ENCODE results near the gene ARHGAP24.

The ARHGAP24 gene

DNA sequence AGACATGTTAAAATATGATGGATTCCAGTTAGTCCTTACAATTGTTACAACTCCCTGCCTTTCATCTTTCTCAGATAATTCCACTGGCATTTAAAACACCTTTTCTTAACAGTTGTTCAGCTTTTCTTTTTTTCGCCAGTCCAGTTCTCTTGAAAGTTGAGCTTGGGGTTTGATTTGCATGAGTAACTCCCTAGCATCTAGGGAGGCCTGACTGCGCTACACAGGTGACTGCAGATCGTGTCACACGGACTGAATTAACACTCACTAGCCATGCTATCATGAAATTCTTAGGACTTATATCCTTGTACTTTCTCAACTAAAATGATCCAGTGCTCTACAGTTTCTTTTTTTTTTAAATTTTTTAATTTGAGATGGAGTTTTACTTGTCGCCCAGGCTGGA, 69.8 kb downstream of the ARHGAP24 start:
- Histone ChIP-seq H3K4me1 (ENCODE audit: control insufficient read depth in 1 of 2, insufficient read depth in 2 of 2, low read length in 2 of 2) (no peaks in the 10 kb centered on the region), H3K9me3 (ENCODE audit: control insufficient read depth in 1 of 2, low read length in 2 of 2) (no peaks in the 10 kb centered on the region), H3K9ac (ENCODE audit: low read depth in 1 of 2, low read length in 2 of 2) (no peak overlapping the region), H3K27me3 (ENCODE audit: control insufficient read depth in 1 of 2, insufficient read depth in 2 of 2, low read length in 2 of 2) (no peaks in the 10 kb centered on the region), H3K4me3 (ENCODE audit: low read depth in 1 of 2, low read length in 2 of 2) (no peak overlapping the region), H3K27ac (ENCODE audit: low read depth, low read length) (no peak overlapping the region), H3K36me3 (ENCODE audit: control insufficient read depth in 1 of 2, insufficient read depth in 2 of 2, low read length in 2 of 2) (no peaks in the 10 kb centered on the region)

DNA sequence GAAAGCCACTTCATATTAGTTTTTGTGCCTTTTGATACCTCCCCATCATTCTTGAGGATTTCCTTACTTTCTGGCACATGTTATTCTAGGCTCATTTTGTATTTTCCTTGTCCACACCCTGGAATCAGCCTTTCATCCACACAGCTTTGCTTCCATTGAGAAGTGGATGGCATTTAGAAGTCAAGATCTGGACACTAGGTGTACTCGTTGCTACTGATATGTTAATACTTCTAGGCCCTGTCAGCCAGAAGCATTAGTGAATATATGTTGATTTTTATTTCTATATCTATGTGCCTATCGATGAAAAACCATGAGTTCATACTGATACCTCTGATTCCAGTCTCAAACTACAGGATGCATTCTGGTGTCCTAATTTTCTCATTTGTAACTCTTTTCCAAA, 73.2 kb downstream of the ARHGAP24 start:
- H3K27ac ChIP-seq (ENCODE audit: low read depth, low read length): no peak overlapping the region
- no peak overlapping the region for H3K9ac ChIP-seq (ENCODE audit: low read depth in 1 of 2, low read length in 2 of 2)
- H3K9me3 ChIP-seq (ENCODE audit: control insufficient read depth in 1 of 2, low read length in 2 of 2): peaks cover 0 to 5% of the 10 kb centered on the region in 2 donors
- H3K4me1 ChIP-seq (ENCODE audit: control insufficient read depth in 1 of 2, insufficient read depth in 2 of 2, low read length in 2 of 2): no peaks in the 10 kb centered on the region
- no peaks in the 10 kb centered on the region for H3K27me3 ChIP-seq (ENCODE audit: control insufficient read depth in 1 of 2, insufficient read depth in 2 of 2, low read length in 2 of 2)
- no peak overlapping the region for H3K4me3 ChIP-seq (ENCODE audit: low read depth in 1 of 2, low read length in 2 of 2)
- no peaks in the 10 kb centered on the region for H3K36me3 ChIP-seq (ENCODE audit: control insufficient read depth in 1 of 2, insufficient read depth in 2 of 2, low read length in 2 of 2)

DNA sequence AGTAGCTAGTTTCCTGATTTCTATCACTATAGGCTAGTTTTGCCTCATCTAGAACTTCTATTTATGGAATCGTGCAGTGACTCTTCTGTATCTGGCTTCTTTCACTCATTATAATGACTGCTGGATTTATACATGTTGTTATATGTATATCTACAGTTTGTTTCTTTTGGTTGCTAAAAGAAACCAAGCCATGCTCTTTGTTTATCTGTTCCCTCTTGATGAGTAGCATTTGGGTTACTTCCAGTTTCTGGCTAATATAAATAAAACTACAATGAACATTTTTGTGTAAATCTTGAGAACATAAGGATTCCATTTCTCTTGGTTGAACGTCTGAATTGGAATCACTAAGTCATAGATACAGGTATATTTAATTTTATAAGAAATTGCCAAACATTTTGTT, 73.9 kb downstream of the ARHGAP24 start:
- Histone ChIP-seq H3K4me3 (ENCODE audit: low read depth in 1 of 2, low read length in 2 of 2) (no peak overlapping the region), H3K4me1 (ENCODE audit: control insufficient read depth in 1 of 2, insufficient read depth in 2 of 2, low read length in 2 of 2) (no peaks in the 10 kb centered on the region), H3K27me3 (ENCODE audit: control insufficient read depth in 1 of 2, insufficient read depth in 2 of 2, low read length in 2 of 2) (no peaks in the 10 kb centered on the region), H3K9ac (ENCODE audit: low read depth in 1 of 2, low read length in 2 of 2) (no peak overlapping the region), H3K27ac (ENCODE audit: low read depth, low read length) (no peak overlapping the region), H3K9me3 (ENCODE audit: control insufficient read depth in 1 of 2, low read length in 2 of 2) (peaks cover 0 to 5% of the 10 kb centered on the region in 2 donors), H3K36me3 (ENCODE audit: control insufficient read depth in 1 of 2, insufficient read depth in 2 of 2, low read length in 2 of 2) (no peaks in the 10 kb centered on the region)

DNA sequence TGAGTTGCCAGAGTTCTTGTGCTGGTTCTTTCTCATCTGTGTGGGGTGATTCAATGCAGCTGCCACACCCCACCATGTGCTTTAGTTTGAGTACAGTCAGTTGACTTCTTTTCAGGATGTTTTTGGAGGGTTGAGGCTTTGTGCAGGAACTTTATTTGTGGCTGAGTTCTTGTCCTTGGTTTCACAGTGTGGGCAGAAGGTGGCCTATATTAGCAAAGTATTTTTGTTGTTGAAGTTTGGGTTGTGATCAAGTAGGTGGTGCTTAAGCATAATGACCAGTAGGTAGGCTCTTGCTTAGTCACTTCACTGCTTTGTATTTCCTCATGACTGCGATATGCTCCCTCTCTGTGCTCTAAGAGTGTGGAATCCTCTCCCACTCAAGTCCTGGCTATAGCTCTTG, 80.3 kb downstream of the ARHGAP24 start:
- Histone ChIP-seq H3K4me3 (ENCODE audit: low read depth in 1 of 2, low read length in 2 of 2) (no peak overlapping the region), H3K27ac (ENCODE audit: low read depth, low read length) (no peak overlapping the region), H3K9me3 (ENCODE audit: control insufficient read depth in 1 of 2, low read length in 2 of 2) (peaks cover 2 to 5% of the 10 kb centered on the region in 2 donors), H3K4me1 (ENCODE audit: control insufficient read depth in 1 of 2, insufficient read depth in 2 of 2, low read length in 2 of 2) (no peaks in the 10 kb centered on the region), H3K36me3 (ENCODE audit: control insufficient read depth in 1 of 2, insufficient read depth in 2 of 2, low read length in 2 of 2) (no peaks in the 10 kb centered on the region), H3K9ac (ENCODE audit: low read depth in 1 of 2, low read length in 2 of 2) (no peak overlapping the region), H3K27me3 (ENCODE audit: control insufficient read depth in 1 of 2, insufficient read depth in 2 of 2, low read length in 2 of 2) (no peaks in the 10 kb centered on the region)

DNA sequence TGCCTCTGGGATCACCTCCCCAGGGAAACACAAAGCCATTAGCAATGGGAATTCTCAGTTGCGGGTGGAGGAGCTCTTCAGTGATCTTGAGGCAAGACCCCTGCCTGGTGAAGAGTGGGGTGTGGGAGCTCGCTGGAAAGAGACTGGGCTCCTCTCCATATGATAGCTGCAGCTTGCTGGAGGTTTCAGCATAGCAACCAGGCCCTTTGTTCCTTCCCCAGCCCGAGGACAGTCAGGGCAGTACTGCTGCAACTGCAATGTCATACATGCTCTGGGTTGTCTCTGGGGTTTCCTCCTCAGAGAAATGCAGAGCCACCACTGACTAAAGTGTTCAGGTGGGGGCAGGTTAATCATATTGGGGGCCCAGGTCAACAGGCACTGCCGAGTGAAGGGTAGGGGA, 81.3 kb downstream of the ARHGAP24 start:
- no peak overlapping the region for H3K4me3 ChIP-seq (ENCODE audit: low read depth in 1 of 2, low read length in 2 of 2)
- H3K9me3 ChIP-seq (ENCODE audit: control insufficient read depth in 1 of 2, low read length in 2 of 2): peaks cover 2 to 5% of the 10 kb centered on the region in 2 donors
- no peaks in the 10 kb centered on the region for H3K27me3 ChIP-seq (ENCODE audit: control insufficient read depth in 1 of 2, insufficient read depth in 2 of 2, low read length in 2 of 2)
- H3K36me3 ChIP-seq (ENCODE audit: control insufficient read depth in 1 of 2, insufficient read depth in 2 of 2, low read length in 2 of 2): no peaks in the 10 kb centered on the region
- H3K27ac ChIP-seq (ENCODE audit: low read depth, low read length): no peak overlapping the region
- H3K9ac ChIP-seq (ENCODE audit: low read depth in 1 of 2, low read length in 2 of 2): no peak overlapping the region
- no peaks in the 10 kb centered on the region for H3K4me1 ChIP-seq (ENCODE audit: control insufficient read depth in 1 of 2, insufficient read depth in 2 of 2, low read length in 2 of 2)

DNA sequence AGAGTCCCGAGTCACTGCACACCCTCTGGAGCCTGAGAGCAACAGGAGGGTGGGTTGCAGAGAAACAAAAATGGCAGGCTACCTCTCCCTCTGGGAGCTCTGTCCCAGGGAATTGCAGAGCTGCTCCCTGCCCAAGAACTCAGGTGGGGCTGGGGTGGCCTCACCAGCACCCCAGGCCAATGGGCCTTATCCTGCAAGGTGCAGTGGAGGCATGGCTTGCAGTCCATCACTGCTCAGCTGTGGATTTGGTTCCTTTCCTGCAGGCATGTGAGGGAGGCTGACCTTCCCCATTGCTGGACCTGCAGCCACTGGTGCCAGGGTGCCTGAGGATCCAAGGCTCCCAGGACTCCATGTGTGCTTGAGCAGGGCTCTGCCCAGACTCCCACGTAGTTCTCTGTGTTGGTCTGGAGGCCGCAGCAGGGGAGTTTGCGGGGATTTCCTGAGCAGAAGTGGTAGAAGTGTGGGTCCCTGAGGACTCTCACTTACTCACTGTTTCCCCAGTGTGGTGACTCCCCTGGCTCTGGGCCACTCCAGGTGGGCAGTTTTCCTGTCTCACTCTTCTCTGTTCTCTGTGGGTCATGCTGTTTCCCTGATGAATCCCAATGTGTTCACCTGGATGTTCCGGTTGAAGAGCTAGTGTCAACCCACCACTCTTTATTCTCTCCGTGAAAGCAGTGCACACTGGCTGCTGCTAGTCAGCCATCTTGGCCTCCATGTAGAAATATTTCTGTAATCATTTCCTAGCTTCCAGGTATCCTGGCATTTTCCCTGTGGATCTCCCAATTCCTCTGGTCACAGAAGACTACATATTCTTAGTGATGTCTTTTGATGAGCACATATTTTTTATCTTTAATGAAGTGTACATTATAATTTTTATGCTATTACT, 82.3 kb downstream of the ARHGAP24 start:
- Histone ChIP-seq H3K9me3 (ENCODE audit: control insufficient read depth in 1 of 2, low read length in 2 of 2) (peaks cover 2 to 5% of the 10 kb centered on the region in 2 donors), H3K36me3 (ENCODE audit: control insufficient read depth in 1 of 2, insufficient read depth in 2 of 2, low read length in 2 of 2) (no peaks in the 10 kb centered on the region), H3K4me1 (ENCODE audit: control insufficient read depth in 1 of 2, insufficient read depth in 2 of 2, low read length in 2 of 2) (no peaks in the 10 kb centered on the region), H3K9ac (ENCODE audit: low read depth in 1 of 2, low read length in 2 of 2) (no peak overlapping the region), H3K27ac (ENCODE audit: low read depth, low read length) (no peak overlapping the region), H3K4me3 (ENCODE audit: low read depth in 1 of 2, low read length in 2 of 2) (no peak overlapping the region), H3K27me3 (ENCODE audit: control insufficient read depth in 1 of 2, insufficient read depth in 2 of 2, low read length in 2 of 2) (no peaks in the 10 kb centered on the region)

DNA sequence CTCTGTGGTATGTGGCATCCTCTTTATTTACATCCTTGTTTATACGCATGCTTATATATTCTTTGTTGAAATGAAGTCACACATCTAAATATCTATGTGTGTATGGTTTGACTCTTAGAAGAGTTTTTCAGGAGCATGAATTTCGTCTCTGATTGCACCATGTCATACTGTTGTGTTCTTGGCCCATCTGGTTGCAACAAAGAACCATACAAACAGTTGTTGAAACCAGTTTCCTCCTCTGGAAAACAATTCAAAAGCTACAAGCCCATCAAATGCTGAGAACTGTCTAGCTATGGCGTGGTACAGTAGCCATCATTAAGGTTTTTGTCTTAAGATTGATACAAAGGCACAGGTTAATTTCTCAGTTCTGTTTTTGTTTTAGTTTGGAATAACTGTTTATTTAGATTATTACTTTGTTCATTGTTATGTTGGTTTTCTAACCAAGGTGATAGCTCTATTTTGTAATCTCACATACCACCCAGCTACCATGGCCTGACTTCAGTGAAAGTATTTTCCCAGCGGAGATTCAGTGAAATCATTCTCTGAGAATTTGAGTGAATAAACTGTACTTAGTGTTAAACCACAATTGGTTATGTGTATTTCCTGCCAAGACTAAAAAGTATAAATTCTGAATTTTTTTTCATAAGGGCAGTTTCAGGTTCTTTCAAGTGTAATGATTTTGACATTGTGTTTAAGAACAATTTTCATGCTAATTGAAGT, 91.0 kb downstream of the ARHGAP24 start:
- H3K4me1 ChIP-seq (ENCODE audit: control insufficient read depth in 1 of 2, insufficient read depth in 2 of 2, low read length in 2 of 2): no peaks in the 10 kb centered on the region
- H3K9me3 ChIP-seq (ENCODE audit: control insufficient read depth in 1 of 2, low read length in 2 of 2): peaks cover 0 to 6% of the 10 kb centered on the region in 2 donors
- no peak overlapping the region for H3K27ac ChIP-seq (ENCODE audit: low read depth, low read length)
- H3K36me3 ChIP-seq (ENCODE audit: control insufficient read depth in 1 of 2, insufficient read depth in 2 of 2, low read length in 2 of 2): no peaks in the 10 kb centered on the region
- H3K9ac ChIP-seq (ENCODE audit: low read depth in 1 of 2, low read length in 2 of 2): no peak overlapping the region
- H3K4me3 ChIP-seq (ENCODE audit: low read depth in 1 of 2, low read length in 2 of 2): no peak overlapping the region
- H3K27me3 ChIP-seq (ENCODE audit: control insufficient read depth in 1 of 2, insufficient read depth in 2 of 2, low read length in 2 of 2): no peaks in the 10 kb centered on the region

DNA sequence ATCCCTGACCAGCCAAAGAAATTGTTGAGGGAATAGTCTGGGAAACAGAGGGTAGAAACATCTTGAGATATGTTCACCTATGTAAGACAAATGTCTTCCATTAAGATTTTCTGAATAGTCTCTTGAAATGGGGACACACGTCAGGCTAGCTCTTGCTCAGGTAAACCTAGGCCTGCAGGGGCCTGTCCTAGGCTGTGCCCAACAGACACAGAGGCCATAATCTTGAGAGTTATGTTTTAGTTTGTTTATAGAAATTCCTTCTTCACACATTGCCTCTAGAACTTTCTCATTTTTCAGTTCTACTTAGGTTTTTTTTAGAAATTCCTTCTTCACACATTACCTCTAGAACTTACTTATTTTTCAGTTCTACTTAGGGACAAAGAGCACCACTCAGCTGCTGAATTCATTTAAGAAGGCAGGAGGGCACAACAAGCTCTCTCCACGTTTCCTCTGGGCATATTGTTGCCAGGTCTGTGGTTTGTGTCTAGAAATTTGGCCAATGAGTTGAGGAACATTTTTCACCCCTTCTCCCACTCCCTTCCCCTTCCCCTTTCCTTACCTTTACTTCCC, 94.9 kb downstream of the ARHGAP24 start:
- H3K36me3 ChIP-seq (ENCODE audit: control insufficient read depth in 1 of 2, insufficient read depth in 2 of 2, low read length in 2 of 2): no peaks in the 10 kb centered on the region
- no peaks in the 10 kb centered on the region for H3K9me3 ChIP-seq (ENCODE audit: control insufficient read depth in 1 of 2, low read length in 2 of 2)
- no peak overlapping the region for H3K9ac ChIP-seq (ENCODE audit: low read depth in 1 of 2, low read length in 2 of 2)
- no peaks in the 10 kb centered on the region for H3K4me1 ChIP-seq (ENCODE audit: control insufficient read depth in 1 of 2, insufficient read depth in 2 of 2, low read length in 2 of 2)
- H3K4me3 ChIP-seq (ENCODE audit: low read depth in 1 of 2, low read length in 2 of 2): no peak overlapping the region
- H3K27ac ChIP-seq (ENCODE audit: low read depth, low read length): no peak overlapping the region
- H3K27me3 ChIP-seq (ENCODE audit: control insufficient read depth in 1 of 2, insufficient read depth in 2 of 2, low read length in 2 of 2): no peaks in the 10 kb centered on the region

DNA sequence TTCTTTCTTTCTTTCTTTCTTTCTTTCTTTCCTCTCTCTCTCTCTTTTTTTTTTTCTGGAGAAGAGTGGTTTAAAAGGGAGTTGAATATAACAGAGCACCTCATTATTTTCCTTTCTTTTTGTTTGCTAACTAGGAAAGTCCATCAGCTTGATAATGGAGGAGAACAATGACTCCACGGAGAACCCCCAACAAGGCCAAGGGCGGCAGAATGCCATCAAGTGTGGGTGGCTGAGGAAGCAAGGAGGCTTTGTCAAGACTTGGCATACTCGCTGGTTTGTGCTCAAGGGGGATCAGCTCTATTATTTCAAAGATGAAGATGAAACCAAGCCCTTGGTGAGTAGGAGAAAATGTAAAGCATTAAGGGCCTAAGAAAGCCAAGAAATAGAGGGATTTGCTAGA, 95.4 kb downstream of the ARHGAP24 start:
- H3K4me3 ChIP-seq (ENCODE audit: low read depth in 1 of 2, low read length in 2 of 2): no peak overlapping the region
- H3K36me3 ChIP-seq (ENCODE audit: control insufficient read depth in 1 of 2, insufficient read depth in 2 of 2, low read length in 2 of 2): no peaks in the 10 kb centered on the region
- no peak overlapping the region for H3K27ac ChIP-seq (ENCODE audit: low read depth, low read length)
- H3K27me3 ChIP-seq (ENCODE audit: control insufficient read depth in 1 of 2, insufficient read depth in 2 of 2, low read length in 2 of 2): no peaks in the 10 kb centered on the region
- no peaks in the 10 kb centered on the region for H3K9me3 ChIP-seq (ENCODE audit: control insufficient read depth in 1 of 2, low read length in 2 of 2)
- no peaks in the 10 kb centered on the region for H3K4me1 ChIP-seq (ENCODE audit: control insufficient read depth in 1 of 2, insufficient read depth in 2 of 2, low read length in 2 of 2)
- H3K9ac ChIP-seq (ENCODE audit: low read depth in 1 of 2, low read length in 2 of 2): no peak overlapping the region

DNA sequence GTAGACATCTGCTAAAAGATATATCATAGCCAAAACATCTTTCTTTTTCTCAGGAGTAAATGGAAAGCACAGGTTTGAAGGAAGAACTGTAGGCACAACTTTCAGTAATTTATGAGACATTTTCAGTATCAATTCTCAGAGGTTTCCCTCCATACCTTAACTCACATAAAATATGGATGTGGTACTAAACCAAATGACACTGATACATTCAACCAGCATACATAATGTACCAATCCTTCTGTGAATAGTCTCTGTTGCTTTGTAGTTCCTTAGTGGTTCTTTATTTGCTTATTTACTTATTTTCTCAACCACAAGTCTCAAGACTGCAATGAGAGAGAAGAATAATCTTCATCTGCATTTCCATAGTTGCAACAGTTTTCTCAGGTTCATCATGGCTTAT, 96.1 kb downstream of the ARHGAP24 start:
- no peaks in the 10 kb centered on the region for H3K36me3 ChIP-seq (ENCODE audit: control insufficient read depth in 1 of 2, insufficient read depth in 2 of 2, low read length in 2 of 2)
- no peak overlapping the region for H3K27ac ChIP-seq (ENCODE audit: low read depth, low read length)
- H3K4me1 ChIP-seq (ENCODE audit: control insufficient read depth in 1 of 2, insufficient read depth in 2 of 2, low read length in 2 of 2): no peaks in the 10 kb centered on the region
- no peaks in the 10 kb centered on the region for H3K27me3 ChIP-seq (ENCODE audit: control insufficient read depth in 1 of 2, insufficient read depth in 2 of 2, low read length in 2 of 2)
- H3K4me3 ChIP-seq (ENCODE audit: low read depth in 1 of 2, low read length in 2 of 2): no peak overlapping the region
- no peaks in the 10 kb centered on the region for H3K9me3 ChIP-seq (ENCODE audit: control insufficient read depth in 1 of 2, low read length in 2 of 2)
- no peak overlapping the region for H3K9ac ChIP-seq (ENCODE audit: low read depth in 1 of 2, low read length in 2 of 2)

Data from duodenal mucosa (tissue), 2 donors.